TTC549 (cell line): ENCODE results near the gene NR6A1.
A peak's percentile ranks its signal among the peaks of the same experiment; 100 is the strongest.

Source experiments
- FAIRE-seq: peaks from 2 replicates; lab custom pipeline; 2012; peaks lifted over from hg19 to GRCh38; lab: Jason Lieb, UNC

Gene NR6A1

DNA sequence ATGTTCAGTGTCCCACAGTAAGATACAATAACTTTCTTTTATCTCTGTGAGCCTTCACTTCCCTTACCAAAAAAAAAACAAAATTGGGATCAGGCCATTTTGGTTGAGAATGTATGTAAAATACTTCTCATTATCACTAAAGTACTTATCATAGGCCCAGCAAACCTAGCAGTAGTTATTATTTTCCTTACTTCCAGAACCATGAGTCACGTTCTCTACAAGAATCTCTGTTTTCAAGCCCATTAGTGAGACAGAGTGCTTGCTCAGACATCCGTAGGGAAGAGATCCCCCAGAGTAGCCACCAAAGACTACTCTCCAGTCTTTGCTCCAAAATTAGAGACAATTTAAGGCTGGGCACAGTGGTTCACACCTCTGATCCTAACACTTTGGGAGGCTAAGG, 160.0 kb downstream of the NR6A1 start:
- FAIRE-seq, result no peak

DNA sequence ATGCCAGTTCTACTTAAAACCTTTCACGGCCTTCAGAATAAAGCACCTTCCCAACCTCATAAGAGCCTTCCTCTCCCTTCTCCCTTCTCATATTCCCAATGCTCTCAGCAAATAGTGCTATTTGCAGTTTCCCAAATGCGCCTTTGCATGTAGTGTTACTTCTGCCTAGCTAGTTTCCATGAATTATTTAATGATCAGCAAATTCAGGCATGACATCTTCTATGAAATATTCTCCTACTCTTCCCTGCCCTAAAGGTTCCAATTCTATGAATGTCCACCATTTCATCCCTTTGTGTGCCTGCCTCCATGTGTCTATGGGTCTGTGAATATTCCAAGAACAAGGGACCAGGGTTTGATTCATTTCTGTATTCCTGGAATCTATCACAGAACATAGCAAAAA, 165.1 kb downstream of the NR6A1 start:
- FAIRE-seq, result no peak

DNA sequence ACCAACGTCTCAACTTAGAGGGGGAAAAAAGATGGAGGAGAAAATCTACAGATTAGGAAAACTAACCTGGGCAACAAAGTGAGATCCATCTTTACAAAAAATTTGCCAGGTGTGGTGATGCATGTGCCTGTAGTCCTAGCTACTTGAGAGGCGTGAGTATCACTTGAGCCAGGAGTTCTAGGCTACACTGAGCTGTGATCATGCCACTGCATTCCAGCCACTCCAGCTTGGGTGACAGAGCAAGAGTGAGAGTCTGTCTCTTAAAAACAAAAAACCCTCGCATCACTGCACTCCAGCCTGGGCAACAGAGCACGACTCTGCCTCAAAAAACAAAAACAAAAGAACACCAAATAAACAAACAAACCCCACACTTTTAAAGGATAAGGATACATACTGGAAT, 165.9 kb downstream of the NR6A1 start:
- FAIRE-seq, result no peak

DNA sequence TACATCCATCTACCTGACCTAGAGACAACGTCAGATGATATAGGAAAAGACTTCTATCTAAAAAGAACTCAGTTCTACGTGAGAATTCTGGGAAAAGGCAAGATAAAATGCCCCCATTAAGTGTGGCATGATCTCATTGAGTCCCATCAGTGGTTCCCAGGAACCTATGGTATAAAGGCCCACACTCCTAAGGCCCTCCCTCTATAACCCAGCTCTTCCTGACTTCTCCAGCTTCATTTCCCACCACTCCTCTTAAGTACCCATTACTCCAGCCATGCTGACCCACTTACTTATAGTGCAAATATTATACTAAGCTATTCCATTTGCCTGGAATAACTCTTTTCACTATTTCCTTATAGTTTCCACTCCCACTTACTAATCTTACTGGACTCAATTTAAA, 168.5 kb downstream of the NR6A1 start:
- FAIRE-seq, result no peak

- no peak for FAIRE-seq
Observed at GRCh38 chr9:124602204-124602603, 168.9 kb downstream of the NR6A1 start.

- no peak for FAIRE-seq
Observed at GRCh38 chr9:124600407-124600806, 170.7 kb downstream of the NR6A1 start.

GRCh38 chr9:124599121-124599795, 171.9 kb downstream of the NR6A1 start:
- FAIRE-seq, result no peak

GRCh38 chr9:124598048-124598447, 173.1 kb downstream of the NR6A1 start:
- FAIRE-seq, result no peak

DNA sequence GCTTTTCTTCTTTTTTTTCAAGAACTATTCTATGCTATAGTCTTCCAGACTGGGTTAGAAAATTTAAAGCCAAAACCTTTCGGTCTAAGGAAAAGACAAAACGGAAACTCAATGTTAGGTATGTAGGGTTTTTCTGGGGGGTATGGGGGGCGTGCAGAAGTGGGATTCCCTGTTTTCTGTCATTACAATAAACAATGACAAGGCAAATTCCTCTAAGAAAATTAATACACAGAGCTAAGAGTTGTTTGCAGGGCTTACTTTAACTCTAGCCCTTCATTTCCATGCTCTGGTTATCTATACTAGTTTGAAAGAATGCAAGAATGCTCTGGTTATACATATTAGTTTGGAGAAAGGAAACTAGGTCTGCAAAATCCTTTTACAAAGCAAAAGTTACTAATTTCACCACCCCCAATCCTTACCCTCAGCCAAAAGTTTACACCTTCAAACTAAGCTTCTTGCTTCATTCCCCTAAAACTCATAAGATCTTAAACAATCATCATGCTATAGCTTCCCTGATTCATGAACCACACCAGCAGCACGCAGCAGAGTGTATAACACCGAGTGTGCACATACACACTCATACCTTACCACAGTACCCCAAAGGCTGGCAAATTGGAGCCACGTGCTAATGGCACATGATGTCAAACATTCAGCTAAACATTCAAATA, 174.8 kb downstream of the NR6A1 start:
- no peak for FAIRE-seq

GRCh38 chr9:124595743-124596142, 175.4 kb downstream of the NR6A1 start:
- FAIRE-seq, result peak; percentile 74

DNA sequence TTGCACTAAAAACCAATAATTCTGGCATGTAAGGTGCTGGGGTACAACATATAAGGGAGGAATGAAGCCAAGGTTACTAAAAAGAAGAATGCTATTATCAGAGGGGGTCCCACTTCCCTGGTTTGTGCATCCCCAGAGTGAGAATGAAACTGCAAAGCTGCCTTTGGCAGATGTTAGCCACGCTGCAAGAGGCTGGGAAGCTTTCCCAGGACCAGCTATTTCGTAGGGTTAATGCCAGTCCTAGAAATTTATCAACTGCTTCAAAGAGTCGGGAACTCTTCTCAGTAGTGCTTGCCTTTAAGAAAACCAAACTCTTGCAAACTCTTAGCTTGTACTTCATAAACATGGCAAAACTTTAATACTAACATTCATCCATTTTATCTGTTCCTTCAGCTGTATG, 176.4 kb downstream of the NR6A1 start:
- FAIRE-seq, result no peak

DNA sequence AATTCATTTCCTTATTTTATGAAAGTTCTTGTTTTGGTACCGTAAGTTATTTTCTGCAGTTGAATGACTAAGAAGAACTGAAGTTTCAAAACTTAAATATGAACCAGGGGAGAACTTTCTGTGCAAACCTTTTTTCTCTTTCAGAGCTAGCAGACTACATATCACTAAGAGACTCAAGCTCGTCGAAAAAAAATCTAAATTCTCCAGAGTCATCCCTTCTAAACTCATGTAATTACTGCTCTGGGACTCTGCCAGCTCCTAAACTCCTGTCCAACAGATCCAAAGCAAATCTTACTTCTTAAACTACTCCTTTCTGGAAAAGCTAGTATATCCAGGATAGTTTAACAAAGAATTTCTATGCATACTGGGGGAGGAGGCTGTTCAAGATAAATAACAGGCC, 176.9 kb downstream of the NR6A1 start:
- FAIRE-seq, result no peak

DNA sequence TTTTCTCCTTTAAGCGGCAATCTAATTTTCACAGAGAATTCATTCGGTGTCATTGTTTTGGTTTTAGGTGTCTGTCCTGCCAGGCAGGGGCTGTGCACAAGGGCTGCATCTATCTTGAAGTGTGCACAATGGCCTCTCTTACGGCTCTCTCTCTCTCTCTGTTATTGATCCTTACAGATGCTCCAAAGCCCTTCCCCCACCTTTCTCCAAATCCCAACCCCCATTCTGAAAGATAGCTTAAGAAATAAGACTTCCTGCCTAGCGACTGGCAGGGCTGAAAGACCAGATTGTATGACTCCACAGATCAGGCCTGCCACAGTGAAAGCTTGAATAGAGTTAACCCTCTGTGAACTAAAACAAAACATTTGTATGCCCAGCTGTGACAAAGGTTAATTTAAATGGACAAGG, 177.5 kb downstream of the NR6A1 start:
- peak; percentile 67 for FAIRE-seq

DNA sequence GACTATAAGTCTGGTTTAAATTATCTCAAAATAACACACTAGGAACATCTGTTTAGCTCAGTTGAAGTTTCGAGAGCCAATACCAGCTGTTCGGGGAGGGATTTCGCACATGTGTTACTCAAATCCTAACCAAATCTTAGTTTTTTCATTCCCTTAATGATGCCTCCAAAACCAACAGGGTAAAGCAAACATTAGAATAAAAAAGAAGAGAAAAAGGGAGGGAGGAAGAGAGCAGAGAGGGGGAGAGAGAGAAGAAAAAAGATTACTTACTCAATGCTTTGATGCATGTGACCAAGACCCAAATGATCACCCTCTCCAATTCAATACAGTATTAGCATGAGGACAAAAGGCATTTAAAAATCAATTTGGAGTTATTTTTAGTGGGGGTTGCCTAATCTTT, 177.9 kb downstream of the NR6A1 start:
- FAIRE-seq, result no peak

DNA sequence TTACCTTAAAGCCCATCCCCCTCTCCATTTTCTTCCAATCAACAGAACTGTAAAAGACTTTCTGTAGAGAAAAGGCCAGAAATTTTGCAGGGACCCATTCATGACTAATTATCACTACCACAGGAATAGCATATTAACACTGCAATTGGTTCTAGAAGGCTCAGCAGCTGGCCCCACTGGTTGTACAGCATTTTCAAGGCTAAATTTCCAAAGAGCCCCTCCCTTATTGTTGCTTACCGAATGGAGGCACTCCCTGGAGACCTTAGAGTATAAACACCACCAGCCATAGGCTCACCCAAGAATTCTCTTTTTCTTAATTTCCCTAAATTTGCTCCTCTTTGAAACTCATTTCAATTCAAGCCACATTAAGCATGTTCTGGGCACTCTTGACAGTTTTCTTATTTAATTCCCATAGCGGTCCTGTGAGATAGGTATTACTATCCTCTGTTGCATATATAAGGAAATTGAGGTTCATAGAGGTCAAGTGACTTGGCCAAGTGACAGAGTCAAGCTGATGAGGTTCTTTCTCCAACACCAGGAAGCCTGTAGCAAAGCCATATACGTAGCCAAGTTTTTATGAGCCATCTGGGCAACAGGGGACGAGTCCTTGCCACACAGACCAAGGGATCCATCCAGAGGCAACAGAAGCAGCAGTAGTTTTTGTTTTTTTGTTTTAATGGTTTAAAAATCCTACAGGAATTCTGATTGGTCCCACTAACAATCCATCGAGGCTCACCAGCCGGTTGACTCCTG, 180.0 kb downstream of the NR6A1 start:
- FAIRE-seq, result no peak

GRCh38 chr9:124584631-124585030, 186.5 kb downstream of the NR6A1 start:
- FAIRE-seq, result no peak

DNA sequence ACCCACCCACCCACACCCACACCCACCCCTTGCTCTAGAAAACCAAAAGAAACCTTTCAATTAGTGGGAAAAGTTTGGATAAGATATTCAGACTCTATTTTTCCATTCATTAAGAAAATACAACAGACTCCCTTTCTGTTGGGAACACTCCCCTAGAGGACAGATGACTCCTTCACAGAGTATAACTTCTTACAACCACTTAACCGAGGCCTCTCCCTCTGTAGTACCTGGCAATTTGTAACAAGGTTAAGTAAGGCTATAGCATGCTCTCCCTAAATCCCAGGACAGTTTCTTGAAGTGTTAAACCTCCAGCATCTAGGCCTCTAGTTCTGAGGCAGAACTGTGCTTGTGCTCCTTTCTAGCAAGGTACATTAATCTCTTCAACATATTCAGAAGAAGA, 188.0 kb downstream of the NR6A1 start:
- FAIRE-seq, result no peak

- no peak for FAIRE-seq
Observed at GRCh38 chr9:124580186-124580585, 190.9 kb downstream of the NR6A1 start.

GRCh38 chr9:124576751-124577150, 194.4 kb downstream of the NR6A1 start:
- no peak for FAIRE-seq

- FAIRE-seq, result no peak
Observed at GRCh38 chr9:124574534-124575375, 196.4 kb downstream of the NR6A1 start.

DNA sequence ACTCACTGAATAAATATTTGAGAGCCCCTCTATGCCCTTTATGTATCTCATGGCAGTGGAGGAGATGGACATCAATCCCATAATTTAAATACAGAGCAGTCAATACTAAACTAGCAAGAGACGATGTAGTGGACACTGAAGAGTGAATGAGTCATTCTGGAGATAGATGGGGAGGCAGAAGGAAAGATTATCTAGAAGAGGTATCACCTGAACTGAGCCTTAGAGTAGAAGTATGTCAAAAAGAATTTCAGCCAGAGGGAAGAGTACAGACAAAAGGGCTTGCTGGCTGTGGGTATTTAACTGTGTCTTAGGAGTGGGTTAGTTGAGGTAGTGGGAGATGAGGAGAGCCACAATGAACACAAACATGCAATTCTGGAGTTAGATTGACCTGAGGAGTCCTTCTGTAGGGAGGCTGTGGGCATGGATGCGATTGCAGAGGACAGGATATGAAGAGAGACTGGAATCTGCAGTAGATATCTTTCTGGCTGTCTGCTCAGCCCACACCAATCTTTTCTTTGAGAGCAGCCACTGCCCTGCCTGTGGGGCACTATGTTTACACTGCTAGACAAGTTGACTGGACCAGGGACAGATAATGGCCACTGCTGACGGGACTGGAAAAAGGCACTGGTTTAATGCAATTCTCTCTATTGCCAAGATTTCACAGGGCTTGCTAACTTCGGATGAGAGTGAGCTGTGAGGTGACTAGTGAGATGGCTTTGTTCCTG, 200.0 kb downstream of the NR6A1 start:
- no peak for FAIRE-seq

- FAIRE-seq, result no peak
Observed at GRCh38 chr9:124569942-124570341, 201.2 kb downstream of the NR6A1 start.
